ENCODE measurements around the gene SLC9A3.
"Not testable (repeated sequence)": the region's sequence is repeated elsewhere in the genome, so short reads cannot be mapped to it uniquely, and the experiment has no call there.

Gene SLC9A3

GRCh38 chr5:488744-489688 is 35.2 kb downstream of the SLC9A3 start:
- no peak overlapping the region for H3K27ac ChIP-seq
- TF ChIP-seq CTCF (conservative IDR thresholded peaks at IDR 0.05) = no peak
- no peak for TF ChIP-seq ZFX (IDR thresholded peaks at IDR 0.05)

GRCh38 chr5:488241-488640 is 36.0 kb downstream of the SLC9A3 start:
- H3K27ac ChIP-seq = no peak overlapping the region
- TF ChIP-seq ZFX (IDR thresholded peaks at IDR 0.05) (no peak), CTCF (conservative IDR thresholded peaks at IDR 0.05) (no peak)

GRCh38 chr5:486597-486996 is 37.7 kb downstream of the SLC9A3 start:
- not testable (repeated sequence) for H3K27ac ChIP-seq

- no peak overlapping the region for H3K27ac ChIP-seq
- no peak for TF ChIP-seq CTCF (conservative IDR thresholded peaks at IDR 0.05)
- TF ChIP-seq ZFX (IDR thresholded peaks at IDR 0.05) = no peak
Measured at GRCh38 chr5:485946-486491, 38.2 kb downstream of the SLC9A3 start.

- TF ChIP-seq CTCF (conservative IDR thresholded peaks at IDR 0.05) (no peak), ZFX (IDR thresholded peaks at IDR 0.05) (no peak)
Measured at GRCh38 chr5:485113-485945, 38.9 kb downstream of the SLC9A3 start.

GRCh38 chr5:484556-484955 is 39.7 kb downstream of the SLC9A3 start:
- no peak for TF ChIP-seq ZFX (IDR thresholded peaks at IDR 0.05)
- TF ChIP-seq CTCF (conservative IDR thresholded peaks at IDR 0.05) = no peak
- no peak overlapping the region for H3K27ac ChIP-seq

More at GRCh38 chr5:485113-485945, 38.9 kb downstream of the SLC9A3 start:
- H3K27ac ChIP-seq = no peak overlapping the region

GRCh38 chr5:483434-484140 is 40.7 kb downstream of the SLC9A3 start:
- no peak for TF ChIP-seq CTCF (conservative IDR thresholded peaks at IDR 0.05)
- no peak for TF ChIP-seq ZFX (IDR thresholded peaks at IDR 0.05)
- no peak overlapping the region for H3K27ac ChIP-seq

All from C4-2B (cell line).